ENCODE results near the gene APBB2. TPM values are rescaled to one million over a fixed set of nuclear protein-coding genes. Genes with fewer than 3 reads are reported as not detected.
"Not testable (repeated sequence)": the region's sequence is repeated elsewhere in the genome, so short reads cannot be mapped to it uniquely, and the experiment has no call there.

Gene APBB2
- total RNA-seq, 2 donors from 2014 or later, result 0.60 to 0.65 TPM

DNA sequence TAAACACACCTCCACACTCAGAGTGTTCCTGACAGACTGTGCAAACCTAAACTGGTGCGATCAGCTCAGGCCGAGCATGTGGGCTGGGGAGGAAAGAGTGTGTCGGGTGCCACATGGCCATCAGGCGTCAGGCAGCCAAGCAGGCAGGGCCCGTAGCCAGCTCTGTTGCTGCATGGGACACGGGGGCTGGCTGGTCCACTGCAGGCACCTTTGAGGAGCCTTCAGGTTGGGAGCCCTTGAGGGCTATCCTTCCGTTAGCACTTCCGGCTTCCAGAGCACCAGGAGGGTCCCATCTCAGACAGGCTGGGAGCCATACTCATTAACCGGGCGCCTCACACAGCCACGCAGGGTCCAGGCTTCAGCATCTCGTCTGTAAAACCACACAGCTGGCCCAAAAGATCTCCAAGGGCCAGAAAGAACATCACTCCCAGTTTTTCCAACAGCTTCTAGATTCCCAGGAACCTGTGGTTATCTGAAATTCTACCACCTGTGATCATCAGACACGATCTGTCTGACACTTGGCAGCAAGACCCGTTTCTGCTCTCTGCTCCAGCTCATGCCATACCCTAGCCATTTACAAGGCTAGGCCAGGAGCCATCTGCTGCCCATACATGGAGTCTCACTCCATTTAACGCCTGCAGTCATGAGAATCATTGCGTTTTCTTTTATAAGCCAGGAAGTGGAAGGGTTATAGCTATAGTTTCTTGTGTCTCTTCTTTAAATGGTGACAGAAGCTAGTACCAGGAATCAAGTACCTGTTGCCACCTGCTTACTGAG lies 377.1 kb downstream of the APBB2 start:
- no peaks in the 10 kb centered on the region for H3K36me3 Mint-ChIP-seq (ENCODE audit: low read depth)
- DNase-seq (no peak), ATAC-seq (no peak)
- peaks cover 21% of the 10 kb centered on the region for H3K27me3 Mint-ChIP-seq
- H3K4me1 Mint-ChIP-seq, result peaks cover 6% of the 10 kb centered on the region
- H3K27ac Mint-ChIP-seq, result no peak overlapping the region
- no peak overlapping the region for H3K4me3 Mint-ChIP-seq
- H3K9me3 ChIP-seq (ENCODE audit: control insufficient read depth, low read length, poor library complexity, severe bottlenecking), result no peaks in the 10 kb centered on the region

GRCh38 chr4:40833212-40833611 lies 381.1 kb downstream of the APBB2 start:
- ATAC-seq (no peak), DNase-seq (no peak)
- Mint-ChIP-seq H3K36me3 (ENCODE audit: low read depth) (no peaks in the 10 kb centered on the region), H3K27me3 (peaks cover 22% of the 10 kb centered on the region), H3K27ac (no peak overlapping the region), H3K4me3 (no peak overlapping the region), H3K4me1 (no peaks in the 10 kb centered on the region)
- no peaks in the 10 kb centered on the region for H3K9me3 ChIP-seq (ENCODE audit: control insufficient read depth, low read length, poor library complexity, severe bottlenecking)

GRCh38 chr4:40832175-40832574 lies 382.2 kb downstream of the APBB2 start:
- no peak overlapping the region for H3K4me3 Mint-ChIP-seq
- no peaks in the 10 kb centered on the region for H3K36me3 Mint-ChIP-seq (ENCODE audit: low read depth)
- H3K9me3 ChIP-seq (ENCODE audit: control insufficient read depth, low read length, poor library complexity, severe bottlenecking), result no peaks in the 10 kb centered on the region
- no peak overlapping the region for H3K27ac Mint-ChIP-seq
- peaks cover 17% of the 10 kb centered on the region for H3K27me3 Mint-ChIP-seq
- ATAC-seq (no peak), DNase-seq (no peak)
- H3K4me1 Mint-ChIP-seq, result no peaks in the 10 kb centered on the region

DNA sequence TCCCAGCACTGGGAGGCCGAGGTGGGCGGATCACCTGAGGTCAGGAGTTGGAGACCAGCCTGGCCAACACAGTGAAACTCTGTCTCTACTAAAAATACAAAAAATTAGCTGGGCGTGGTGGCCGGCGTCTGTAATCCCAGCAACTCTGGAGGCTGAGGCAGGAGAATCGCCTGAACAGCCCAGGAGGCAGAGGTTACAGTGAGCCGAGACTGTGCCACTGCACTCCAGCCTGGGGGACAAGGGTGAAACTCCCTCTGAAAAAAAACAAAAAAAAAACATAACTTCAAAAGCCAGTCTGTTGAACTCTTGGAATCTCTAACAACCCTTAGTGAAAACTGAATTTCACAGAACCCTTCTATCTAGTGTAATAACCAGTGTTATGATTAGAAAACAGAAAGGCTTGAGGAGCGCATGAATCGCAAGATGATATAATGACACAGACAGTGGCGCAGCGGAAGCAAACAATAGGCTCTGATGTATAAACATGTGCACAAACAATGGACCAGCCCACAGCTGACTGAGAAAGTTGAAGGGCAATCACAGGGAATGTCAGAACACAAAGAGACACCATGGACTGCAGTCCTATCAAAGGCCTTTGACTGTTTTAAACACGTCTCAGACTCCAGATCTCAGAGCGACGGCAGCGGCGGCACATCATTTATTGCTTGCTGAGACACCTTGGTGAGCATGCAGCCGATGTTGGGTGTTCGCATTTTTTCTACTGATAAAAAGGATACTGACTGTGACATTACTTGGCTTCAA lies 383.0 kb downstream of the APBB2 start:
- no peaks in the 10 kb centered on the region for H3K4me1 Mint-ChIP-seq
- no peak overlapping the region for H3K27ac Mint-ChIP-seq
- ATAC-seq, result no peak

GRCh38 chr4:40829586-40829985 lies 384.8 kb downstream of the APBB2 start:
- Mint-ChIP-seq H3K27ac (no peak overlapping the region), H3K4me3 (no peak overlapping the region), H3K36me3 (ENCODE audit: low read depth) (no peaks in the 10 kb centered on the region), H3K27me3 (peaks cover 17% of the 10 kb centered on the region), H3K4me1 (peaks cover 3% of the 10 kb centered on the region)
- H3K9me3 ChIP-seq (ENCODE audit: control insufficient read depth, low read length, poor library complexity, severe bottlenecking), result no peaks in the 10 kb centered on the region
- ATAC-seq, result no peak
- no peak for DNase-seq

More for the DNA sequence above, 383.0 kb downstream of the APBB2 start:
- DNase-seq, result no peak
- no peak overlapping the region for H3K4me3 Mint-ChIP-seq
- peaks cover 17% of the 10 kb centered on the region for H3K27me3 Mint-ChIP-seq
- H3K9me3 ChIP-seq (ENCODE audit: control insufficient read depth, low read length, poor library complexity, severe bottlenecking), result no peaks in the 10 kb centered on the region
- no peaks in the 10 kb centered on the region for H3K36me3 Mint-ChIP-seq (ENCODE audit: low read depth)

DNA sequence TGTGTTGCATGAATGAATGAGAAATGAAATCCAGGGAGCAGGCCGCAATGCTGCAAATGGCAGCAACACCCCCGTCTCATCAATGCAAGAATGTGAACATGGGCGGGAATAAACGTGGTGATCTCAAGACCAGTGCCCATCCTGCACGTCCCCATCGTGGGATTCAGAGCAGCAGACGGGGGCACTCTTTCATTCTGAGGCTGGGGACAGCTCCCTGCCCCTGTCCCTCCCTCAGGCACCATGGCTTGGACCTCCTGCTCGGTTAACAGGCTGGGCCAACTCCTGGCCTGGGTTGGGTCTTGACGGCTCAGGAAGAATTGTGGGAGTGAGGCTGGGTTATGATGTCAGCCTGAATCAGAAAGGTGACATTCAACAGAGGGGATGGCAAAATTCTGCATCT lies 385.7 kb downstream of the APBB2 start:
- no peaks in the 10 kb centered on the region for H3K36me3 Mint-ChIP-seq (ENCODE audit: low read depth)
- peaks cover 12% of the 10 kb centered on the region for H3K27me3 Mint-ChIP-seq
- DNase-seq (no peak), ATAC-seq (no peak)
- H3K27ac Mint-ChIP-seq, result no peak overlapping the region
- no peak overlapping the region for H3K4me3 Mint-ChIP-seq
- H3K4me1 Mint-ChIP-seq, result peaks cover 3% of the 10 kb centered on the region
- H3K9me3 ChIP-seq (ENCODE audit: control insufficient read depth, low read length, poor library complexity, severe bottlenecking), result no peaks in the 10 kb centered on the region

DNA sequence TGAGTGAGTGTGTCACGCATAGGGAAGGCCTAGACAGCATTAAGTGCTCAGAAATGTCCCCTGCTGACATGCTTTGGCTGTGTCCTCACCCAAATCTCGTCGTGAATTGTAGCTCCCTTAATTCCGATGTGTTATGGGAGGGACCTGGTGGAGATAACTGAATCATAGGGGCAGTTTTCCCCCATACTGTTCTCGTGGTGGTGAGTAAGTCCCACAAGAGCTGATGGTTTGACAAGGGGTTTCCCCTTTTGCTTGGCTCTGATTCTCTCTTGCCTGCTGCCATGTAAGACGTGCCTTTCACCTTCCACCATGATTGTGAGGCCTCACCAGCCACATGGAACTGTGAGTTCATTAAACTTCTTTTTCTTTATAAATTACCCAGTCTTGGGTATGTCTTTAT lies 386.6 kb downstream of the APBB2 start:
- Mint-ChIP-seq H3K36me3 (ENCODE audit: low read depth) (no peaks in the 10 kb centered on the region), H3K27me3 (peaks cover 8% of the 10 kb centered on the region), H3K4me3 (no peak overlapping the region), H3K4me1 (peaks cover 4% of the 10 kb centered on the region), H3K27ac (no peak overlapping the region)
- ATAC-seq, result no peak
- DNase-seq, result no peak
- no peaks in the 10 kb centered on the region for H3K9me3 ChIP-seq (ENCODE audit: control insufficient read depth, low read length, poor library complexity, severe bottlenecking)

- no peak for ATAC-seq
- peaks cover 7% of the 10 kb centered on the region for H3K4me1 Mint-ChIP-seq
- DNase-seq, result no peak
- no peaks in the 10 kb centered on the region for H3K36me3 Mint-ChIP-seq (ENCODE audit: low read depth)
- H3K27me3 Mint-ChIP-seq, result peaks cover 17% of the 10 kb centered on the region
- no peaks in the 10 kb centered on the region for H3K9me3 ChIP-seq (ENCODE audit: control insufficient read depth, low read length, poor library complexity, severe bottlenecking)
- H3K27ac Mint-ChIP-seq, result no peak overlapping the region
- no peak overlapping the region for H3K4me3 Mint-ChIP-seq
Observed at GRCh38 chr4:40826821-40827220, 387.5 kb downstream of the APBB2 start.

GRCh38 chr4:40825014-40825838 lies 389.1 kb downstream of the APBB2 start:
- H3K4me3 Mint-ChIP-seq, result no peak overlapping the region
- no peak for ATAC-seq
- DNase-seq, result no peak
- H3K9me3 ChIP-seq (ENCODE audit: control insufficient read depth, low read length, poor library complexity, severe bottlenecking), result no peaks in the 10 kb centered on the region
- H3K27ac Mint-ChIP-seq, result no peak overlapping the region
- no peaks in the 10 kb centered on the region for H3K36me3 Mint-ChIP-seq (ENCODE audit: low read depth)
- H3K4me1 Mint-ChIP-seq, result peaks cover 7% of the 10 kb centered on the region
- peaks cover 16% of the 10 kb centered on the region for H3K27me3 Mint-ChIP-seq

- no peak for ATAC-seq
- Mint-ChIP-seq H3K27ac (no peak overlapping the region), H3K4me1 (peaks cover 7% of the 10 kb centered on the region), H3K36me3 (ENCODE audit: low read depth) (no peaks in the 10 kb centered on the region), H3K27me3 (peaks cover 11% of the 10 kb centered on the region), H3K4me3 (no peak overlapping the region)
- DNase-seq, result no peak
- no peaks in the 10 kb centered on the region for H3K9me3 ChIP-seq (ENCODE audit: control insufficient read depth, low read length, poor library complexity, severe bottlenecking)
Observed at GRCh38 chr4:40822420-40823166, 391.7 kb downstream of the APBB2 start.

- no peaks in the 10 kb centered on the region for H3K9me3 ChIP-seq (ENCODE audit: control insufficient read depth, low read length, poor library complexity, severe bottlenecking)
- Mint-ChIP-seq H3K4me3 (no peak overlapping the region), H3K27me3 (peaks cover 11% of the 10 kb centered on the region), H3K27ac (no peak overlapping the region), H3K4me1 (peaks cover 5% of the 10 kb centered on the region), H3K36me3 (ENCODE audit: low read depth) (no peaks in the 10 kb centered on the region)
- DNase-seq (no peak), ATAC-seq (no peak)
Observed at GRCh38 chr4:40820101-40820500, 394.2 kb downstream of the APBB2 start.

DNA sequence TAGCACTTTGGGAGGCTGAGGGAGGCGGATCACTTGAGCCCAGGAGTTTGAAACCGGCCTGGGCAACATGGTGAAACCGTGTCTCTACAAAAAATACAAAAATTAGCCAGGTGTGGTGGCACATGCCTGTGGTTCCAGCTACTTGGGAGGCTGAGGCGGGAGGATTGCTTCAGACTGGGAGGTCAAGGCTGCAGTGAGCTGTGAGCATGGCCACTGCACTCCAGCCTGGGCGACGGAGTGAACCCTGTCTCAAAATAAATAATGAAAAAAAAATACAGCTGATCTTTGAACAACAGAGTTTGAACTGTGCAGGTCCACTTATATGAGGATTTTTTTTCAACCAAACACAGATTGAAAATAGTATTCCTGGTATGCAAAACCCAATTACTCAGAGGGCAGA lies 397.2 kb downstream of the APBB2 start:
- not testable (repeated sequence) for H3K27ac Mint-ChIP-seq; H3K4me1 Mint-ChIP-seq; ATAC-seq; H3K27me3 Mint-ChIP-seq; DNase-seq; H3K9me3 ChIP-seq (ENCODE audit: control insufficient read depth, low read length, poor library complexity, severe bottlenecking); H3K4me3 Mint-ChIP-seq; H3K36me3 Mint-ChIP-seq (ENCODE audit: low read depth)

- DNase-seq (no peak), ATAC-seq (no peak)
- H3K27me3 Mint-ChIP-seq, result peaks cover 10% of the 10 kb centered on the region
- H3K4me3 Mint-ChIP-seq, result no peak overlapping the region
- H3K27ac Mint-ChIP-seq, result no peak overlapping the region
- H3K9me3 ChIP-seq (ENCODE audit: control insufficient read depth, low read length, poor library complexity, severe bottlenecking), result no peaks in the 10 kb centered on the region
- no peaks in the 10 kb centered on the region for H3K36me3 Mint-ChIP-seq (ENCODE audit: low read depth)
- H3K4me1 Mint-ChIP-seq, result peaks cover 2% of the 10 kb centered on the region
Observed at GRCh38 chr4:40812856-40813255, 401.5 kb downstream of the APBB2 start.
